ENCODE data around the gene ALAD. TPM values are rescaled to one million over a fixed set of nuclear protein-coding genes. Genes with fewer than 3 reads are reported as not detected.

Gene ALAD
- total and polyA plus RNA-seq, 9 of the 15 experiments (the other 6 are each of a cell fraction or from before 2014, with no cell fraction given) = 1.3 to 12.7 (median 6.8) TPM

- TF ChIP-seq, protein P1, sequence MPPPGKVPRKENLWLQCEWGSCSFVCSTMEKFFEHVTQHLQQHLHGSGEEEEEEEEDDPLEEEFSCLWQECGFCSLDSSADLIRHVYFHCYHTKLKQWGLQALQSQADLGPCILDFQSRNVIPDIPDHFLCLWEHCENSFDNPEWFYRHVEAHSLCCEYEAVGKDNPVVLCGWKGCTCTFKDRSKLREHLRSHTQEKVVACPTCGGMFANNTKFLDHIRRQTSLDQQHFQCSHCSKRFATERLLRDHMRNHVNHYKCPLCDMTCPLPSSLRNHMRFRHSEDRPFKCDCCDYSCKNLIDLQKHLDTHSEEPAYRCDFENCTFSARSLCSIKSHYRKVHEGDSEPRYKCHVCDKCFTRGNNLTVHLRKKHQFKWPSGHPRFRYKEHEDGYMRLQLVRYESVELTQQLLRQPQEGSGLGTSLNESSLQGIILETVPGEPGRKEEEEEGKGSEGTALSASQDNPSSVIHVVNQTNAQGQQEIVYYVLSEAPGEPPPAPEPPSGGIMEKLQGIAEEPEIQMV (tag; conservative IDR thresholded peaks at IDR 0.05; ENCODE audit: low read depth) = peak; percentile 87
- no peak for TF ChIP-seq PKNOX1 (IDR thresholded peaks at IDR 0.05)
- no peak for TF ChIP-seq PTBP1 (IDR thresholded peaks at IDR 0.05; ENCODE audit: low read depth, low read length)
- TF ChIP-seq ZSCAN29 (IDR thresholded peaks at IDR 0.05) = no peak
- TF ChIP-seq RBM39 (optimal IDR thresholded peaks at IDR 0.05; ENCODE audit: low read depth, low read length) = no peak
- TF ChIP-seq ZBTB1 (CRISPR knock-in tag; IDR thresholded peaks at IDR 0.05; ENCODE audit: borderline replicate concordance, low read depth) = no peak
- no peak for TF ChIP-seq FOXJ2 (tag; IDR thresholded peaks at IDR 0.05)
- TF ChIP-seq MIER1 (IDR thresholded peaks at IDR 0.05; ENCODE audit: low read depth) = no peak
- no peak for TF ChIP-seq SP1 (CRISPR knock-in tag; IDR thresholded peaks at IDR 0.05)
- peak; percentile 37; the same call in 1 of the 2 replicates for TF ChIP-seq NFIX (CRISPR knock-in tag; IDR thresholded peaks at IDR 0.05; ENCODE audit: low read depth)
- no peak for TF ChIP-seq SMARCC2 (IDR thresholded peaks at IDR 0.05; ENCODE audit: low read depth)
- TF ChIP-seq JUND (IDR thresholded peaks at IDR 0.05; ENCODE audit: borderline replicate concordance, low read depth, low read length) = no peak
- peak; percentile 62; the same call in 1 of the 3 replicates for TF ChIP-seq JUND (tag; IDR thresholded peaks at IDR 0.05; ENCODE audit: borderline replicate concordance, low read depth, low read length)
- peak; percentile 87; the same call in 1 of the 2 replicates for TF ChIP-seq MTF1 (CRISPR knock-in tag; IDR thresholded peaks at IDR 0.05; ENCODE audit: borderline replicate concordance)
- peak; percentile 81 for TF ChIP-seq ZNF398 (CRISPR knock-in tag; IDR thresholded peaks at IDR 0.05)
- TF ChIP-seq CREB1 (IDR thresholded peaks at IDR 0.05) = no peak
- TF ChIP-seq CREB1 (CRISPR knock-in tag; IDR thresholded peaks at IDR 0.05) = no peak
- peak; percentile 72 for TF ChIP-seq GMEB1 (CRISPR knock-in tag; IDR thresholded peaks at IDR 0.05)
- no peak for TF ChIP-seq FOXA3 (CRISPR knock-in tag; conservative IDR thresholded peaks at IDR 0.05 in 1 of 2, IDR thresholded peaks at IDR 0.05 in 1 of 2)
- peak; percentile 86 for TF ChIP-seq ZNF79 (CRISPR knock-in tag; IDR thresholded peaks at IDR 0.05; ENCODE audit: low read depth)
- TF ChIP-seq, protein P2, sequence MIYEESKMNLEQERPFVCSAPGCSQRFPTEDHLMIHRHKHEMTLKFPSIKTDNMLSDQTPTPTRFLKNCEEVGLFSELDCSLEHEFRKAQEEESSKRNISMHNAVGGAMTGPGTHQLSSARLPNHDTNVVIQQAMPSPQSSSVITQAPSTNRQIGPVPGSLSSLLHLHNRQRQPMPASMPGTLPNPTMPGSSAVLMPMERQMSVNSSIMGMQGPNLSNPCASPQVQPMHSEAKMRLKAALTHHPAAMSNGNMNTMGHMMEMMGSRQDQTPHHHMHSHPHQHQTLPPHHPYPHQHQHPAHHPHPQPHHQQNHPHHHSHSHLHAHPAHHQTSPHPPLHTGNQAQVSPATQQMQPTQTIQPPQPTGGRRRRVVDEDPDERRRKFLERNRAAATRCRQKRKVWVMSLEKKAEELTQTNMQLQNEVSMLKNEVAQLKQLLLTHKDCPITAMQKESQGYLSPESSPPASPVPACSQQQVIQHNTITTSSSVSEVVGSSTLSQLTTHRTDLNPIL (CRISPR knock-in tag; IDR thresholded peaks at IDR 0.05) = peak; percentile 89; the same call in 1 of the 2 replicates
- TF ChIP-seq HNRNPLL (IDR thresholded peaks at IDR 0.05; ENCODE audit: low read depth, low read length, poor library complexity, severe bottlenecking) = no peak
- TF ChIP-seq MCM3 (IDR thresholded peaks at IDR 0.05) = no peak
Measured at GRCh38 chr9:113345671-113346070, 55.4 kb downstream of the ALAD start (continued).
